Measurements from ENCODE around the gene TUBD1. TPM values are rescaled to one million over a fixed set of nuclear protein-coding genes. Genes with fewer than 3 reads are reported as not detected.

The TUBD1 gene
- total and polyA plus RNA-seq, 2 of the 13 experiments (the other 11 are each of a cell fraction or from before 2014, with no cell fraction given) = 18.2 to 25.9 TPM

DNA sequence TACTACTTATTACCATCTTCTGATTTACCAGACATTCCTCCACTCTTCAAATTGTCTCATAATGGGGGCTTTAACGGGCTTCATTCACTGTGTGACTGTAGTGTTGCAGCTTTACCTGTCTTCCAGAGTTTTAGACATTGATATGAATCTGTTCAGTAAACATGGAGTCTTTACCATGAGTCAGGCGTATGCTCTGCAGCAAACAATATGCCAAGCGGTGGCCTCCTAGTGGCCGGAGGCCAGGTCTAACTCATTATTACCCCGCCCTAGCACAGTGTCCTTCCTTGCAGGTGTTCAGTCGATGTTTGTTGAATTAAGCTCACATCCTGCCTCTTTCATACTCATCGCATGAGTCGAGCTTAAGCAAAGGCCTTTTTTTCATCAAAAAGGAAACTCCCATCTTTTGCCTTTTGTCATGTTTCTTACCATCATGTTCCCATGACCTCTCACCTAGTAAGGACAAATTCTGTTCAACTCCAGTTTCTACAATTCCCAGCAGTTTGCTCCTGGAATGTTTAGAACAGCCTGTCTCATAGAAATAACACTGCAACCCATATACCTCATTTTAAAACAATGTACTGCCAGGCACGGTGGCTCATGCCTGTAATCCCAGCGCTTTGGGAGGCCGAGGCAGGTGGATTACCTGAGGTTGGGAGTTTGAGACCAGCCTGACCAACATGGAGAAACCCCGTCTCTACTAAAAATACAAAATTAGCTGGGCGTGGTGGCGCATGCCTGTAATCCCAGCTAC, 39.4 kb downstream of the TUBD1 start (continued):
- TF ChIP-seq, protein P1, sequence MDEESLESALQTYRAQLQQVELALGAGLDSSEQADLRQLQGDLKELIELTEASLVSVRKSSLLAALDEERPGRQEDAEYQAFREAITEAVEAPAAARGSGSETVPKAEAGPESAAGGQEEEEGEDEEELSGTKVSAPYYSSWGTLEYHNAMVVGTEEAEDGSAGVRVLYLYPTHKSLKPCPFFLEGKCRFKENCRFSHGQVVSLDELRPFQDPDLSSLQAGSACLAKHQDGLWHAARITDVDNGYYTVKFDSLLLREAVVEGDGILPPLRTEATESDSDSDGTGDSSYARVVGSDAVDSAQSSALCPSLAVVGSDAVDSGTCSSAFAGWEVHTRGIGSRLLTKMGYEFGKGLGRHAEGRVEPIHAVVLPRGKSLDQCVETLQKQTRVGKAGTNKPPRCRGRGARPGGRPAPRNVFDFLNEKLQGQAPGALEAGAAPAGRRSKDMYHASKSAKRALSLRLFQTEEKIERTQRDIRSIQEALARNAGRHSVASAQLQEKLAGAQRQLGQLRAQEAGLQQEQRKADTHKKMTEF (CRISPR knock-in tag; IDR thresholded peaks at IDR 0.05) = peak; percentile 98
- no peak for TF ChIP-seq NCOA5 (CRISPR knock-in tag; IDR thresholded peaks at IDR 0.05)
- peak; percentile 88 for TF ChIP-seq ZFP37 (CRISPR knock-in tag; IDR thresholded peaks at IDR 0.05; ENCODE audit: borderline replicate concordance)
- TF ChIP-seq XRCC5 (optimal IDR thresholded peaks at IDR 0.05; ENCODE audit: low read length) = peak; percentile 89
- TF ChIP-seq ZNF256 (CRISPR knock-in tag; conservative IDR thresholded peaks at IDR 0.05) = 0 out of 2 replicates have a peak, but pooled peaks have one; percentile 40
- TF ChIP-seq CCDC6 (CRISPR knock-in tag; IDR thresholded peaks at IDR 0.05) = peak; percentile 97
- TF ChIP-seq FOXO1 (CRISPR knock-in tag; IDR thresholded peaks at IDR 0.05) = peak; percentile 95
- TF ChIP-seq, protein P2, sequence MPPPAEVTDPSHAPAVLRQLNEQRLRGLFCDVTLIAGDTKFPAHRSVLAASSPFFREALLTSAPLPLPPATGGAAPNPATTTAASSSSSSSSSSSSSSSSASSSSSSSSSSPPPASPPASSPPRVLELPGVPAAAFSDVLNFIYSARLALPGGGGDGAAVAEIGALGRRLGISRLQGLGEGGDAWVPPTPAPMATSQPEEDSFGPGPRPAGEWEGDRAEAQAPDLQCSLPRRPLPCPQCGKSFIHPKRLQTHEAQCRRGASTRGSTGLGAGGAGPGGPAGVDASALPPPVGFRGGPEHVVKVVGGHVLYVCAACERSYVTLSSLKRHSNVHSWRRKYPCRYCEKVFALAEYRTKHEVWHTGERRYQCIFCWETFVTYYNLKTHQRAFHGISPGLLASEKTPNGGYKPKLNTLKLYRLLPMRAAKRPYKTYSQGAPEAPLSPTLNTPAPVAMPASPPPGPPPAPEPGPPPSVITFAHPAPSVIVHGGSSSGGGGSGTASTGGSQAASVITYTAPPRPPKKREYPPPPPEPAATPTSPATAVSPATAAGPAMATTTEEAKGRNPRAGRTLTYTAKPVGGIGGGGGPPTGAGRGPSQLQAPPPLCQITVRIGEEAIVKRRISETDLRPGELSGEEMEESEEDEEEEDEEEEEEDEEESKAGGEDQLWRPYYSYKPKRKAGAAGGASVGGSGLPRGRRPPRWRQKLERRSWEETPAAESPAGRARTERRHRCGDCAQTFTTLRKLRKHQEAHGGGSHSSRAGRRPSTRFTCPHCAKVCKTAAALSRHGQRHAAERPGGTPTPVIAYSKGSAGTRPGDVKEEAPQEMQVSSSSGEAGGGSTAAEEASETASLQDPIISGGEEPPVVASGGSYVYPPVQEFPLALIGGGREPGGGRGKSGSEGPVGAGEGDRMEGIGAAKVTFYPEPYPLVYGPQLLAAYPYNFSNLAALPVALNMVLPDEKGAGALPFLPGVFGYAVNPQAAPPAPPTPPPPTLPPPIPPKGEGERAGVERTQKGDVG (CRISPR knock-in tag; IDR thresholded peaks at IDR 0.05; ENCODE audit: borderline replicate concordance) = peak; percentile 90; the same call in 1 of the 2 replicates
- no peak for TF ChIP-seq CCAR2 (optimal IDR thresholded peaks at IDR 0.05; ENCODE audit: low read depth, low read length)
- TF ChIP-seq ZC3H13 (CRISPR knock-in tag; IDR thresholded peaks at IDR 0.05) = no peak
- TF ChIP-seq ZNF761 (CRISPR knock-in tag; conservative IDR thresholded peaks at IDR 0.05) = peak; percentile 84
- TF ChIP-seq ZFP36 (IDR thresholded peaks at IDR 0.05; ENCODE audit: borderline replicate concordance, low read depth, low read length, partially characterized antibody) = no peak
- TF ChIP-seq FOSL2 (CRISPR knock-in tag; IDR thresholded peaks at IDR 0.05) = peak; percentile 99
- peak; percentile 76; the same call in 1 of the 2 replicates for TF ChIP-seq ZMYM2 (CRISPR knock-in tag; IDR thresholded peaks at IDR 0.05)
- peak; percentile 84; the same call in 1 of the 2 replicates for TF ChIP-seq MYNN (CRISPR knock-in tag; IDR thresholded peaks at IDR 0.05; ENCODE audit: low read depth)
- TF ChIP-seq SIX4 (CRISPR knock-in tag; IDR thresholded peaks at IDR 0.05) = peak; percentile 60; the same call in 1 of the 2 replicates
- TF ChIP-seq RFX3 (CRISPR knock-in tag; IDR thresholded peaks at IDR 0.05) = no peak
- TF ChIP-seq TARDBP (CRISPR knock-in tag; IDR thresholded peaks at IDR 0.05) = peak; percentile 96
- no peak for TF ChIP-seq ZMAT3 (CRISPR knock-in tag; conservative IDR thresholded peaks at IDR 0.05)
- TF ChIP-seq HDAC1 (CRISPR knock-in tag; IDR thresholded peaks at IDR 0.05) = peak; percentile 71
- peak; percentile 36; the same call in 1 of the 2 replicates for TF ChIP-seq ZNF629 (CRISPR knock-in tag; conservative IDR thresholded peaks at IDR 0.05)
- peak; percentile 48; the same call in 1 of the 2 replicates for TF ChIP-seq ZNF232 (CRISPR knock-in tag; IDR thresholded peaks at IDR 0.05; ENCODE audit: borderline replicate concordance)
